Colonic mucosa (tissue), 4 donors: ENCODE measurements around the gene GAR1. TPM values are rescaled to one million over a fixed set of nuclear protein-coding genes. Genes with fewer than 3 reads are reported as not detected.
A peak's percentile ranks its signal among the peaks of the same experiment; 100 is the strongest.
"Not testable (repeated sequence)": the region's sequence is repeated elsewhere in the genome, so short reads cannot be mapped to it uniquely, and the experiment has no call there.

Experiments
- DNase-seq: peaks from one replicate; pipeline ENCODE4 v3.0.0-alpha.2; 2020
- H3K27ac ChIP-seq: fragments of 200-600 bp; one replicate; pipeline ENCODE4 v1.8.0; 2021
- H3K27me3 ChIP-seq: fragments of 200-600 bp; one replicate; pipeline ENCODE4 v1.8.0; 2021
- H3K36me3 ChIP-seq: fragments of 200-600 bp; one replicate; pipeline ENCODE4 v1.8.0; 2021
- H3K4me1 ChIP-seq: fragments of 200-600 bp; one replicate; pipeline ENCODE4 v1.8.0; 2021; ENCODE audit warnings: mild to moderate bottlenecking
- H3K4me3 ChIP-seq: fragments of 200-600 bp; one replicate; pipeline ENCODE4 v1.8.0; 2021
- H3K9ac ChIP-seq, 2 donors: one replicate each; pipeline ENCODE4 v1.7.0; 2013; ENCODE audit warnings: control low read depth in 2 of 2, low read depth in 2 of 2, low read length in 2 of 2
- H3K9me3 ChIP-seq: fragments of 200-600 bp; one replicate; pipeline ENCODE4 v1.8.0; 2021
- CTCF ChIP-seq: fragments of 200-600 bp; IDR thresholded peaks from one replicate; pipeline ENCODE4 v1.8.0; 2022; ENCODE audit warnings: antibody characterized with exemption, mild to moderate bottlenecking
- intact Hi-C: fragments of 100-400 bp; cut with DNase I; formaldehyde crosslinking; loops from one replicate; pipeline ENCODE4 v1.14.1; 2022
- total RNA-seq, 2 donors: library from RNA; stranded (reverse); fragmentation: NEBNext Ultra II Directional in 1 of 2; extraction: Animal tissue kit (Norgen Biotek cat#: 25700) in 1 of 2; gene quantifications; one replicate each; pipeline ENCODE4 v1.2.1, GENCODE V29; 2021
- donor health status: healthy.
- donor health status: DM: no; HTN: no; CAD: no.
- donor health status: DM: no; HTN: no; CAD: no.

GAR1 gene
- total RNA-seq, 2 donors from 2014 or later, result 16.8 to 21.0 TPM

DNA sequence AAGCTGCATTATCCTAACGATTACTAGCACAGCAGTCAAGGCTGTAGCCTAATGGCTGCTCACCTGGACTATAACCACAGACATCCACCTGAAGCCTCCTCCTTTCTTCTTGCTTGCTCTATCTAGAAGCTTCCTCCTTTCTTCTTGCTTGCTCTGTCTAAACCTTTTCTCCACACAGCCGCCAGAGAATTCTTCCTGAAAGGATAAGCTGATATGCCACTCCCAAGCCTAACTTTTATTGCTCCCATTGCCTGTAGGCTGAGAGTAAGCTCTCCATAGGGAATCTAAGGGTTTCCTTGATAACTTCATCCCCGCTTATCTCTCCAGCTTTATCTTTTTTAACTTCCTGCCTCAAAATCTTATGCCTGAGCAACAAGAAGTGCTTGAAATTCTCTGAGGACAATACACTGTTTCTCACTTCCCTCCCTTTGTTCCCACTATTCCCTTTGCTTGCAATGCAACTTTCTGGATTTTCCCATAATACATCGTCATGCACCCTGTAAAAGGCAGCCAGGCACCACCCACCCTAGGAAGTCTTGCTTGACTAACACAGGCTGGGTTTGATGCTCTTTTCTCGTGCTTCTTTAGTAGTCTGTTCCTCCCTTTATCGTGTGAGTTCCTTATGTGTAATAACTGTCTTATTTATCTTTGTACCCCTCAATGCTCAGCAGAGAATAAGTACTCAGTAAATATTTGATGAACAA, 31.0 kb downstream of the GAR1 start:
- H3K9ac ChIP-seq, result no peak overlapping the region
- no peak for TF ChIP-seq CTCF
- H3K4me3 ChIP-seq, result no peak overlapping the region
- no peaks in the 10 kb centered on the region for H3K27me3 ChIP-seq
- H3K36me3 ChIP-seq, result no peaks in the 10 kb centered on the region
- DNase-seq, result peak; percentile 48
- intact Hi-C loops, result no loop called here
- H3K27ac ChIP-seq, result no peak overlapping the region
- no peaks in the 10 kb centered on the region for H3K4me1 ChIP-seq
- no peaks in the 10 kb centered on the region for H3K9me3 ChIP-seq

DNA sequence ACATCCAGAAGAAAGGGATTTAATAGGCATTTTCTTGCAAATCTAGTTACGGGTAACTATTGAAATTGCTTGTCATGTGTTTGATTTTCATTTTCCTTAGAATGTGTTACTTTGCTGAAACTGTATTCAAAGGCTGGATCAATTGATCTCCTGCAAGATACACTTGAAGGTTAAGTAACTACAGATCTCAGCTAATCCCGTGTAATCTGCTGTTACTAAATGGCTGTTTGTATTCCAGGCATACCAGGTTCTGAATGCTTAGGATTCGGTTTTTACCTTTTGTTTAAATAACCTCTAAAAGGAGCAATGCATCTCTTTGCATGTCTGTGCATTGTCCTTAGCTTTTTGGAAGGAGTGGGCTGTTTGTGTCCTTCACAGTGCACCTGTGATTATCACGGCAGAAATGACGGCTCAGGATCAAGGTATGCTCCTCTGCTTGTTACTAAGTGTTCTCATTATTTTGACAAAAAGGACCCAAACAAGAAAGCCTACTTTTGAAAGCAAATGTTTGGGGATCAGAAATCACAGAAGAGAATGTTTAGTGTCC, 32.4 kb downstream of the GAR1 start, which contains the start of gene LRIT3:
TSS of gene LRIT3 (plus strand) at position 212 of the 547 bp plus-strand sequence. CDS start at position 307, 95 bp downstream.
- Histone ChIP-seq H3K4me1 (no peaks in the 10 kb centered on the region), H3K9ac (no peak within 1 kb of the TSS), H3K27ac (no peak within 1 kb of the TSS), H3K36me3 (no peaks in the 10 kb centered on the region), H3K27me3 (no peaks in the 10 kb centered on the region), H3K4me3 (no peak within 1 kb of the TSS), H3K9me3 (no peaks in the 10 kb centered on the region)
- intact Hi-C loops, result no loop called here
- DNase-seq, result no peak
- TF ChIP-seq CTCF, result no peak

DNA sequence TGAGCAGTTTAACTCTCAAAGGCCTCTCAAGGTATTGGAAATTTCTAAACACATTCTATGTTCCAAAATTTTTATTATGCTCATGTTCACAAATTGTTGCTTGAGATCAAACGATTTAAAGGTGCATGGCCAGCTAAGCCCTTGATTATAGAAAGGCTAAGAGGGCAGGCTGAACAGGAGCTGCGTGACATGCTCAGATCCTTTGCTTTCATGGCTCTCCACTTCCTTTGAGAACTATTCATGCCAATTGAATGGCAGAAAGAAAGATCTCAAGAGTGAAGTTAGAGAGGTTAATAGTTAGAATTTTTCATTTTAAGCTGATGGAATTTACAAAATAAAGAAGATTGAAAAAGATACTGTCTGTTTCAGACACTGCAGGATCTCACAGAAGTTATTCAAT, 32.9 kb downstream of the GAR1 start:
- no peaks in the 10 kb centered on the region for H3K9me3 ChIP-seq
- no peaks in the 10 kb centered on the region for H3K27me3 ChIP-seq
- H3K36me3 ChIP-seq, result no peaks in the 10 kb centered on the region
- H3K4me3 ChIP-seq, result no peak overlapping the region
- no peak overlapping the region for H3K27ac ChIP-seq
- no peak overlapping the region for H3K9ac ChIP-seq
- no peak for TF ChIP-seq CTCF
- H3K4me1 ChIP-seq, result no peaks in the 10 kb centered on the region
- intact Hi-C loops, result no loop called here
- no peak for DNase-seq

DNA sequence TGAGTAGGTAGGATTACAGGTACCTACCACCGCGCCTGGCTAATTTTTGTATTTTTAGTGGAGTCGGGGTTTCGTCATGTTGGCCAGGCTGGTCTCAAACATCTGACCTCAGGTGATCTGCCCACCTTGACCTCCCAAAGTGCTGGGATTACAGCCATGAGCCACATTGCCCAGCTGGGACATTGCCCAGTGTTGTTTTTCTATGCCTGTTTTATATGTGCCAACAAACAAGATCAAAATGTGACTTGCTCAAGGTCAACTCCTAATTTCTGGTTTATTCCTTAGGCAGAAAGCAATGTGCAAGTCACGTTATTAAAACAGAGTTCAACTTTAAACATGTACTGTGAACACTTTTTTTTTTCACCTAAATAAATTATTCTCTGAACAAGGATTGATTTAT, 35.0 kb downstream of the GAR1 start:
- no peaks in the 10 kb centered on the region for H3K27me3 ChIP-seq
- no peak overlapping the region for H3K9ac ChIP-seq
- no peaks in the 10 kb centered on the region for H3K9me3 ChIP-seq
- DNase-seq, result no peak
- H3K36me3 ChIP-seq, result no peaks in the 10 kb centered on the region
- intact Hi-C loops, result no loop called here
- H3K4me1 ChIP-seq, result no peaks in the 10 kb centered on the region
- H3K27ac ChIP-seq, result no peak overlapping the region
- H3K4me3 ChIP-seq, result no peak overlapping the region
- no peak for TF ChIP-seq CTCF

GRCh38 chr4:109859426-109860300, 44.1 kb downstream of the GAR1 start:
- DNase-seq, H3K27me3 ChIP-seq, H3K9me3 ChIP-seq, H3K9ac ChIP-seq, H3K4me3 ChIP-seq, intact Hi-C loops, H3K36me3 ChIP-seq, H3K27ac ChIP-seq, H3K4me1 ChIP-seq: not testable (repeated sequence)
